Measurements from ENCODE around the gene SH2B2.

GRCh38 chr7:102289057-102289456 is 2.4 kb downstream of the SH2B2 start:
- no peak for TF ChIP-seq ARNTL (CRISPR knock-in tag; IDR thresholded peaks at IDR 0.05; ENCODE audit: borderline replicate concordance, low read depth)
- TF ChIP-seq OSR1 (CRISPR knock-in tag; IDR thresholded peaks at IDR 0.05): no peak
- no peak for TF ChIP-seq ISL1 (CRISPR knock-in tag; IDR thresholded peaks at IDR 0.05)
- TF ChIP-seq ZNF565 (CRISPR knock-in tag; conservative IDR thresholded peaks at IDR 0.05; ENCODE audit: low read depth): no peak
- TF ChIP-seq, protein P1, sequence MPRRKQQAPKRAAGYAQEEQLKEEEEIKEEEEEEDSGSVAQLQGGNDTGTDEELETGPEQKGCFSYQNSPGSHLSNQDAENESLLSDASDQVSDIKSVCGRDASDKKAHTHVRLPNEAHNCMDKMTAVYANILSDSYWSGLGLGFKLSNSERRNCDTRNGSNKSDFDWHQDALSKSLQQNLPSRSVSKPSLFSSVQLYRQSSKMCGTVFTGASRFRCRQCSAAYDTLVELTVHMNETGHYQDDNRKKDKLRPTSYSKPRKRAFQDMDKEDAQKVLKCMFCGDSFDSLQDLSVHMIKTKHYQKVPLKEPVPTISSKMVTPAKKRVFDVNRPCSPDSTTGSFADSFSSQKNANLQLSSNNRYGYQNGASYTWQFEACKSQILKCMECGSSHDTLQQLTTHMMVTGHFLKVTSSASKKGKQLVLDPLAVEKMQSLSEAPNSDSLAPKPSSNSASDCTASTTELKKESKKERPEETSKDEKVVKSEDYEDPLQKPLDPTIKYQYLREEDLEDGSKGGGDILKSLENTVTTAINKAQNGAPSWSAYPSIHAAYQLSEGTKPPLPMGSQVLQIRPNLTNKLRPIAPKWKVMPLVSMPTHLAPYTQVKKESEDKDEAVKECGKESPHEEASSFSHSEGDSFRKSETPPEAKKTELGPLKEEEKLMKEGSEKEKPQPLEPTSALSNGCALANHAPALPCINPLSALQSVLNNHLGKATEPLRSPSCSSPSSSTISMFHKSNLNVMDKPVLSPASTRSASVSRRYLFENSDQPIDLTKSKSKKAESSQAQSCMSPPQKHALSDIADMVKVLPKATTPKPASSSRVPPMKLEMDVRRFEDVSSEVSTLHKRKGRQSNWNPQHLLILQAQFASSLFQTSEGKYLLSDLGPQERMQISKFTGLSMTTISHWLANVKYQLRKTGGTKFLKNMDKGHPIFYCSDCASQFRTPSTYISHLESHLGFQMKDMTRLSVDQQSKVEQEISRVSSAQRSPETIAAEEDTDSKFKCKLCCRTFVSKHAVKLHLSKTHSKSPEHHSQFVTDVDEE (CRISPR knock-in tag; IDR thresholded peaks at IDR 0.05): no peak
- no peak for TF ChIP-seq CSDC2 (CRISPR knock-in tag; IDR thresholded peaks at IDR 0.05)
- no peak for TF ChIP-seq ZC3H10 (CRISPR knock-in tag; IDR thresholded peaks at IDR 0.05)
